Measurements from ENCODE around the gene DPPA4.

DPPA4 gene

DNA sequence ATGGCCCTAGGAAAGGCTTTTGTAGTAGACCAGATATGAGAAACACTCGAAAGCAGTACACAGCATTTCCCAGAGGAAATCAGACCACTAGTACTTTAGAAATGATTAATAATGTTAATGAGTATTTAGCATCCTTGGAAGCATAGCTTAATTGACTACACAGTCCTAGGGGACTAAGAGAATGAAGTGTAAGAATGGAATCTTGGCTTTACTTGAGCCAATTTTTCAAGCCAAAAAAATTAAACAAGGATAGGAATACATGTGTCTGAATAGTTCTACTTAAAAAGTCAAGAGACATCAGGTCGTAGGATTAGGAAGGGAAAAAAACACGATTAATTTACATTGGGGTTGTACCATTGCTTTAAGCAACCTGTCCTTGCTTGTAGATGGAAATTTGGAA, 59.2 kb downstream of the DPPA4 start:
- Histone ChIP-seq H3K4me3 (no peak overlapping the region), H3K27ac (no peak overlapping the region)
- no peak for DNase-seq (ENCODE audit: low spot score)
- TF ChIP-seq, protein P1, sequence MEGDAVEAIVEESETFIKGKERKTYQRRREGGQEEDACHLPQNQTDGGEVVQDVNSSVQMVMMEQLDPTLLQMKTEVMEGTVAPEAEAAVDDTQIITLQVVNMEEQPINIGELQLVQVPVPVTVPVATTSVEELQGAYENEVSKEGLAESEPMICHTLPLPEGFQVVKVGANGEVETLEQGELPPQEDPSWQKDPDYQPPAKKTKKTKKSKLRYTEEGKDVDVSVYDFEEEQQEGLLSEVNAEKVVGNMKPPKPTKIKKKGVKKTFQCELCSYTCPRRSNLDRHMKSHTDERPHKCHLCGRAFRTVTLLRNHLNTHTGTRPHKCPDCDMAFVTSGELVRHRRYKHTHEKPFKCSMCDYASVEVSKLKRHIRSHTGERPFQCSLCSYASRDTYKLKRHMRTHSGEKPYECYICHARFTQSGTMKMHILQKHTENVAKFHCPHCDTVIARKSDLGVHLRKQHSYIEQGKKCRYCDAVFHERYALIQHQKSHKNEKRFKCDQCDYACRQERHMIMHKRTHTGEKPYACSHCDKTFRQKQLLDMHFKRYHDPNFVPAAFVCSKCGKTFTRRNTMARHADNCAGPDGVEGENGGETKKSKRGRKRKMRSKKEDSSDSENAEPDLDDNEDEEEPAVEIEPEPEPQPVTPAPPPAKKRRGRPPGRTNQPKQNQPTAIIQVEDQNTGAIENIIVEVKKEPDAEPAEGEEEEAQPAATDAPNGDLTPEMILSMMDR (IDR thresholded peaks at IDR 0.05) = no peak

Data from coronary artery (tissue), 2 donors.